Osteoblast (primary cell): ENCODE results near the gene TGFBRAP1. TPM values are rescaled to one million over a fixed set of nuclear protein-coding genes. Genes with fewer than 3 reads are reported as not detected.

Experiments used
- DNase-seq: peaks from one replicate; pipeline ENCODE4 v3.0.0; 2011; ENCODE audit warnings: low spot score, mixed read lengths; ENCODE audit not compliant: insufficient read length; ENCODE audit errors: missing footprints
- H2AFZ ChIP-seq: 2 replicates; pipeline ENCODE4 v1.6.0; 2011; ENCODE audit warnings: mild to moderate bottlenecking, low read length
- H3K27ac ChIP-seq: 2 replicates; pipeline ENCODE4 v1.5.1; 2011; ENCODE audit warnings: mild to moderate bottlenecking, low read depth, low read length, moderate library complexity
- H3K27me3 ChIP-seq: 2 replicates; pipeline ENCODE4 v1.6.0; 2012; ENCODE audit warnings: mild to moderate bottlenecking, control low read depth, inconsistent platforms, low read length, moderate library complexity; ENCODE audit not compliant: insufficient read depth
- H3K36me3 ChIP-seq: 2 replicates; pipeline ENCODE4 v1.5.1; 2011; ENCODE audit warnings: mild to moderate bottlenecking, low read length, control low read depth, moderate library complexity; ENCODE audit not compliant: insufficient read depth
- H3K4me1 ChIP-seq: 2 replicates; pipeline ENCODE4 v1.5.1; 2011; ENCODE audit warnings: mild to moderate bottlenecking, low read length, control low read depth, moderate library complexity; ENCODE audit not compliant: insufficient read depth
- H3K4me2 ChIP-seq: 2 replicates; pipeline ENCODE4 v1.6.0; 2011; ENCODE audit warnings: mild to moderate bottlenecking, low read length; ENCODE audit not compliant: insufficient read depth
- H3K4me3 ChIP-seq: fragments of 200-600 bp; sonication (generic); 3 replicates; pipeline ENCODE4 v1.5.1; 2012; ENCODE audit warnings: mild to moderate bottlenecking, low read length, inconsistent platforms; ENCODE audit not compliant: insufficient read depth
- H3K79me2 ChIP-seq: 2 replicates; pipeline ENCODE4 v1.6.0; 2012; ENCODE audit warnings: mild to moderate bottlenecking, low read length, control low read depth, inconsistent platforms; ENCODE audit not compliant: insufficient read depth
- H3K9me3 ChIP-seq: 2 replicates; pipeline ENCODE4 v1.5.1; 2011; ENCODE audit warnings: low read depth, low read length, control low read depth
- H4K20me1 ChIP-seq: 2 replicates; pipeline ENCODE4 v1.6.0; 2012; ENCODE audit warnings: mild to moderate bottlenecking, low read length, control low read depth; ENCODE audit not compliant: insufficient read depth
- CTCF ChIP-seq: IDR thresholded peaks from 2 replicates; pipeline ENCODE4 v1.5.1; 2011; ENCODE audit warnings: mild to moderate bottlenecking, low read depth, low read length, moderate library complexity; ENCODE audit errors: extremely low read depth
- total RNA-seq: library from RNA; depleted of rRNA; stranded (reverse); fragments of >200 nt; gene quantifications from 2 replicates; pipeline ENCODE4 v1.2.3, GENCODE V29; 2012

Gene TGFBRAP1
- total RNA-seq, 1 donor, result 32.6 TPM

GRCh38 chr2:105308382-105309146 lies 21.0 kb downstream of the TGFBRAP1 start:
- Histone ChIP-seq H3K4me3 (no peak overlapping the region), H3K27ac (no peak overlapping the region), H2AFZ (no peak overlapping the region), H3K9me3 (no peaks in the 10 kb centered on the region), H3K36me3 (peaks cover 21% of the 10 kb centered on the region), H4K20me1 (peaks cover 19% of the 10 kb centered on the region), H3K79me2 (peaks cover 84% of the 10 kb centered on the region), H3K4me1 (peaks cover 2% of the 10 kb centered on the region), H3K4me2 (no peak overlapping the region), H3K27me3 (no peaks in the 10 kb centered on the region)
- no peak for DNase-seq
- TF ChIP-seq CTCF, result no peak

- TF ChIP-seq CTCF, result no peak
- Histone ChIP-seq H4K20me1 (peaks cover 19% of the 10 kb centered on the region), H3K79me2 (peaks cover 84% of the 10 kb centered on the region), H3K27ac (no peak overlapping the region), H3K9me3 (no peaks in the 10 kb centered on the region), H2AFZ (no peak overlapping the region), H3K36me3 (peaks cover 21% of the 10 kb centered on the region), H3K4me1 (peaks cover 2% of the 10 kb centered on the region), H3K4me3 (no peak overlapping the region), H3K4me2 (no peak overlapping the region), H3K27me3 (no peaks in the 10 kb centered on the region)
- no peak for DNase-seq
Measured at GRCh38 chr2:105307962-105308361, 21.6 kb downstream of the TGFBRAP1 start.

GRCh38 chr2:105307550-105307949 lies 22.0 kb downstream of the TGFBRAP1 start:
- Histone ChIP-seq H3K27ac (no peak overlapping the region), H3K4me1 (peaks cover 2% of the 10 kb centered on the region), H3K79me2 (peaks cover 85% of the 10 kb centered on the region), H2AFZ (no peak overlapping the region), H3K9me3 (no peaks in the 10 kb centered on the region), H3K4me2 (no peak overlapping the region), H3K36me3 (peaks cover 21% of the 10 kb centered on the region), H4K20me1 (peaks cover 19% of the 10 kb centered on the region), H3K4me3 (no peak overlapping the region), H3K27me3 (no peaks in the 10 kb centered on the region)
- no peak for TF ChIP-seq CTCF
- no peak for DNase-seq

- Histone ChIP-seq H3K9me3 (no peaks in the 10 kb centered on the region), H2AFZ (no peak overlapping the region), H3K4me2 (no peak overlapping the region), H3K79me2 (peaks cover 84% of the 10 kb centered on the region), H3K4me1 (peaks cover 2% of the 10 kb centered on the region), H4K20me1 (peaks cover 19% of the 10 kb centered on the region), H3K4me3 (no peak overlapping the region), H3K27me3 (no peaks in the 10 kb centered on the region), H3K36me3 (peaks cover 21% of the 10 kb centered on the region), H3K27ac (no peak overlapping the region)
- no peak for TF ChIP-seq CTCF
- no peak for DNase-seq
Measured at GRCh38 chr2:105307146-105307545, 22.4 kb downstream of the TGFBRAP1 start.
